ENCODE results near the gene TPH1.

Gene TPH1

DNA sequence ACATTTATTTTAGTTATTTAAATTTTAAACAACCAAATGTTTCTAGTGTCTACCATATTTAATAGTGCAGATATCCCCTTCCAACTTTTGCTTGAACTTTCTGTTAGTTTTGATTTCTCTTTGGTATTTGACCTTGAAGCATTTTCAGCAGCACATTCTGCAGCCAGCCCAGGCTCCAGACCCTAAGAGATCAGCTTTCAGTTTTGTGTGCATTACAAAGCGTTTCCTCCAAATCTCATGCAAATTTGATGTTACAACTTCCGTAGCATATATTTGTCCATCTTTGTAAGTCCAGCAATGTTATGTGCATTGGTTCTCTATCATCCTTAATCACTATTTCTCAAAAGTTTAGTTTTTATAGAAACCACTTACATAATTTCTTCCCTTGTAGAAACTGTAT is 18.6 kb downstream of the TPH1 start:
- Histone ChIP-seq H4K20me1 (ENCODE audit: insufficient read depth, low read length, poor library complexity, severe bottlenecking) (no peaks in the 10 kb centered on the region), H3K4me3 (ENCODE audit: low read length, poor library complexity, severe bottlenecking) (no peak overlapping the region), H3K9ac (ENCODE audit: low read depth, low read length, poor library complexity, severe bottlenecking) (no peak overlapping the region), H3K4me2 (ENCODE audit: low read depth, low read length, poor library complexity, severe bottlenecking) (no peak overlapping the region), H3K36me3 (ENCODE audit: insufficient read depth, low read length) (no peaks in the 10 kb centered on the region), H3K27me3 (ENCODE audit: insufficient read depth, low read length, poor library complexity, severe bottlenecking) (no peaks in the 10 kb centered on the region), H3K4me1 (ENCODE audit: insufficient read depth, low read length, poor library complexity, severe bottlenecking) (no peaks in the 10 kb centered on the region), H2AFZ (ENCODE audit: low read length) (no peak overlapping the region), H3K79me2 (ENCODE audit: insufficient read depth, low read length) (no peaks in the 10 kb centered on the region), H3F3A (ENCODE audit: low read depth) (no peaks in the 10 kb centered on the region), H3K9me3 (ENCODE audit: insufficient read depth, low read depth, low read length) (no peaks in the 10 kb centered on the region), H3K9me2 (replicated peaks; ENCODE audit: low read depth, low read length) (no peaks in the 10 kb centered on the region)
- TF ChIP-seq EZH2phosphoT487 (IDR thresholded peaks at IDR 0.05; ENCODE audit: borderline replicate concordance), result no peak

DNA sequence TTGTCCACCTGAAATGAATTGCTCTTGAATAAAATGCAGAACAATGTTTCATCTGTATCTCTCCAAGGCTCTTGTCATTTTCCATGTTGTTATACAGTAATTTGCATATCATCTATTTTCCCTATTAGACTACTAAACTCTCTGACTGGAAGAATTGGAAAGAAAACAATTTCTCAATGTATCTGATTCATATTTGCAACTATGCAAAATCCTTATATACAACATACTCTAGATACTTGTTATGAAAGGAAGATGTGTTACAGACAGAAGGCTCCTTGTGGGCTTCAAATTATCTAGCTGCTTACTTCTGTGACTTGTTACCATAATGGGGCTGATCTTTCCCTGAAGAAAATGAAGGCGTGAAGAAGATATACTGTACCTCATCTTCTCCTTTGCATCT is 23.6 kb downstream of the TPH1 start:
- Histone ChIP-seq H3K79me2 (ENCODE audit: insufficient read depth, low read length) (no peaks in the 10 kb centered on the region), H3K9me3 (ENCODE audit: insufficient read depth, low read depth, low read length) (no peaks in the 10 kb centered on the region), H3K36me3 (ENCODE audit: insufficient read depth, low read length) (no peaks in the 10 kb centered on the region), H4K20me1 (ENCODE audit: insufficient read depth, low read length, poor library complexity, severe bottlenecking) (no peaks in the 10 kb centered on the region), H3K4me3 (ENCODE audit: low read length, poor library complexity, severe bottlenecking) (no peak overlapping the region), H3K27me3 (ENCODE audit: insufficient read depth, low read length, poor library complexity, severe bottlenecking) (no peaks in the 10 kb centered on the region), H3K9me2 (replicated peaks; ENCODE audit: low read depth, low read length) (no peaks in the 10 kb centered on the region), H3K4me2 (ENCODE audit: low read depth, low read length, poor library complexity, severe bottlenecking) (no peak overlapping the region), H3K9ac (ENCODE audit: low read depth, low read length, poor library complexity, severe bottlenecking) (no peak overlapping the region), H2AFZ (ENCODE audit: low read length) (no peak overlapping the region), H3F3A (ENCODE audit: low read depth) (no peaks in the 10 kb centered on the region), H3K4me1 (ENCODE audit: insufficient read depth, low read length, poor library complexity, severe bottlenecking) (no peaks in the 10 kb centered on the region)
- no peak for TF ChIP-seq EZH2phosphoT487 (IDR thresholded peaks at IDR 0.05; ENCODE audit: borderline replicate concordance)
- TF ChIP-seq, protein P1, sequence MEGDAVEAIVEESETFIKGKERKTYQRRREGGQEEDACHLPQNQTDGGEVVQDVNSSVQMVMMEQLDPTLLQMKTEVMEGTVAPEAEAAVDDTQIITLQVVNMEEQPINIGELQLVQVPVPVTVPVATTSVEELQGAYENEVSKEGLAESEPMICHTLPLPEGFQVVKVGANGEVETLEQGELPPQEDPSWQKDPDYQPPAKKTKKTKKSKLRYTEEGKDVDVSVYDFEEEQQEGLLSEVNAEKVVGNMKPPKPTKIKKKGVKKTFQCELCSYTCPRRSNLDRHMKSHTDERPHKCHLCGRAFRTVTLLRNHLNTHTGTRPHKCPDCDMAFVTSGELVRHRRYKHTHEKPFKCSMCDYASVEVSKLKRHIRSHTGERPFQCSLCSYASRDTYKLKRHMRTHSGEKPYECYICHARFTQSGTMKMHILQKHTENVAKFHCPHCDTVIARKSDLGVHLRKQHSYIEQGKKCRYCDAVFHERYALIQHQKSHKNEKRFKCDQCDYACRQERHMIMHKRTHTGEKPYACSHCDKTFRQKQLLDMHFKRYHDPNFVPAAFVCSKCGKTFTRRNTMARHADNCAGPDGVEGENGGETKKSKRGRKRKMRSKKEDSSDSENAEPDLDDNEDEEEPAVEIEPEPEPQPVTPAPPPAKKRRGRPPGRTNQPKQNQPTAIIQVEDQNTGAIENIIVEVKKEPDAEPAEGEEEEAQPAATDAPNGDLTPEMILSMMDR (conservative IDR thresholded peaks at IDR 0.05; ENCODE audit: low read length), result no peak

DNA sequence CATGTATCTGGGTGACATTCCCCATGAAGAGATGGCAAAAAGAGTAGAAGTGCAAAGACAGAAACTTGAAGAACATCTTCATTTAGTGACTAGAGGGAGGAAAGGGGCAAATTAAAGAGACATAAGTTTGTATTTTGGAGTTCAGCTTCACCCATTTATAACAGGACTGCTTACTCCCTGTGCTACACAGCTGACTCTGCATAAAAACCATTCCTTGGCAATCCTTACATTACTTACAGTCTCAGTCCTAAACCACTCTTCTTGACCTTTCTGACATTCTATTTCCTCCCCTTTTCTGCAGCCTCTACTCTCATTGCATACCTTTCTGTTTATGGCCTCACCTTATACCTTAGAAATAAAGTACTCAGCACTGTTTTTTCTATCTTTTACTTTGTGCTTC is 26.4 kb downstream of the TPH1 start:
- Histone ChIP-seq H3K79me2 (ENCODE audit: insufficient read depth, low read length) (no peaks in the 10 kb centered on the region), H3K9me2 (replicated peaks; ENCODE audit: low read depth, low read length) (no peaks in the 10 kb centered on the region), H3K9me3 (ENCODE audit: insufficient read depth, low read depth, low read length) (no peaks in the 10 kb centered on the region), H3K4me3 (ENCODE audit: low read length, poor library complexity, severe bottlenecking) (no peak overlapping the region), H3K4me1 (ENCODE audit: insufficient read depth, low read length, poor library complexity, severe bottlenecking) (peaks cover 1% of the 10 kb centered on the region), H3K4me2 (ENCODE audit: low read depth, low read length, poor library complexity, severe bottlenecking) (no peak overlapping the region), H3F3A (ENCODE audit: low read depth) (no peaks in the 10 kb centered on the region), H3K27me3 (ENCODE audit: insufficient read depth, low read length, poor library complexity, severe bottlenecking) (no peaks in the 10 kb centered on the region), H3K9ac (ENCODE audit: low read depth, low read length, poor library complexity, severe bottlenecking) (no peak overlapping the region), H3K36me3 (ENCODE audit: insufficient read depth, low read length) (no peaks in the 10 kb centered on the region), H2AFZ (ENCODE audit: low read length) (no peak overlapping the region), H4K20me1 (ENCODE audit: insufficient read depth, low read length, poor library complexity, severe bottlenecking) (no peaks in the 10 kb centered on the region)
- no peak for TF ChIP-seq EZH2phosphoT487 (IDR thresholded peaks at IDR 0.05; ENCODE audit: borderline replicate concordance)

DNA sequence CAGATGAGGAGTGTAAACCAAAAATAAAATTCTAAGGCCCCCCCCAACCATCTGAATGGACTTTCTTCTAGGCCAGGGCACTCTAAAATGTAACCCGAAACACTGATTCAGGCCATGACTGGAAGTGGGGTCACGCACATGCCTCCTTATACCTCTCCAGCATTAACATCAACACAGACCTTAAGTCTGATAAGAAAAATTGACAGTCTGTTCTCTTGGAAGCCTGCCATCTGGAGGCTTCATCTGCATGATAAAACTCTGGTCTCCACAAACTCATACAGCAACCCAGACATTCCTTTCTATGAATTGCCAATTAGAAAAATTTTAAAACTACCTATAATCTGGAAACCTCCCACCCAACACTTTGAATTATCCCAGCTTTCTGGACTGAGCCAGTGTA is 29.3 kb downstream of the TPH1 start:
- Histone ChIP-seq H3K36me3 (ENCODE audit: insufficient read depth, low read length) (no peaks in the 10 kb centered on the region), H3K27me3 (ENCODE audit: insufficient read depth, low read length, poor library complexity, severe bottlenecking) (no peaks in the 10 kb centered on the region), H3K9me3 (ENCODE audit: insufficient read depth, low read depth, low read length) (no peaks in the 10 kb centered on the region), H3K79me2 (ENCODE audit: insufficient read depth, low read length) (peaks cover 7% of the 10 kb centered on the region), H2AFZ (ENCODE audit: low read length) (no peak overlapping the region), H3K4me3 (ENCODE audit: low read length, poor library complexity, severe bottlenecking) (no peak overlapping the region), H3K4me1 (ENCODE audit: insufficient read depth, low read length, poor library complexity, severe bottlenecking) (peaks cover 13% of the 10 kb centered on the region), H3K9ac (ENCODE audit: low read depth, low read length, poor library complexity, severe bottlenecking) (no peak overlapping the region), H3K9me2 (replicated peaks; ENCODE audit: low read depth, low read length) (no peaks in the 10 kb centered on the region), H3F3A (ENCODE audit: low read depth) (peaks cover 5% of the 10 kb centered on the region; the same call in 1 of the 2 replicates), H3K4me2 (ENCODE audit: low read depth, low read length, poor library complexity, severe bottlenecking) (no peak overlapping the region), H4K20me1 (ENCODE audit: insufficient read depth, low read length, poor library complexity, severe bottlenecking) (no peaks in the 10 kb centered on the region)
- TF ChIP-seq, protein P1 (conservative IDR thresholded peaks at IDR 0.05; ENCODE audit: low read length), result no peak
- no peak for TF ChIP-seq EZH2phosphoT487 (IDR thresholded peaks at IDR 0.05; ENCODE audit: borderline replicate concordance)

Data from Loucy (cell line).